HepG2 (cell line): Measurements from ENCODE around the gene ALG3. TPM values are rescaled to one million over a fixed set of nuclear protein-coding genes. Genes with fewer than 3 reads are reported as not detected.

Experiments
- ARNT2 ChIP-seq: sonication (generic); formaldehyde crosslinking; IDR thresholded peaks from 2 replicates; pipeline ENCODE4 v1.8.0; 2022; ENCODE audit warnings: mild to moderate bottlenecking, low read depth, missing genetic modification reagents, moderate library complexity
- ATF7-NPFF ChIP-seq: sonication (generic); formaldehyde crosslinking; IDR thresholded peaks from 2 replicates; pipeline ENCODE4 v1.8.1; 2023; ENCODE audit warnings: mild to moderate bottlenecking, low read depth, missing genetic modification reagents, moderate library complexity
- BRF2 ChIP-seq: sonication (generic); formaldehyde crosslinking; IDR thresholded peaks from 2 replicates; pipeline ENCODE4 v1.8.1; 2022; ENCODE audit warnings: mild to moderate bottlenecking, missing genetic modification reagents
- EHMT2 ChIP-seq: fragments of 200-600 bp; sonication (generic); IDR thresholded peaks from 2 replicates; pipeline ENCODE4 v1.7.0; 2017; ENCODE audit warnings: antibody characterized with exemption, low read depth, low read length, borderline replicate concordance
- ELF4 ChIP-seq: sonication (generic); formaldehyde crosslinking; IDR thresholded peaks from 2 replicates; pipeline ENCODE4 v1.5.0; 2020; ENCODE audit warnings: missing genetic modification reagents, mild to moderate bottlenecking, moderate library complexity, borderline replicate concordance
- ETV6 ChIP-seq: sonication (generic); formaldehyde crosslinking; conservative IDR thresholded peaks from 2 replicates; pipeline ENCODE4 v1.4.0; 2020; ENCODE audit warnings: missing genetic modification reagents
- FOXC1 ChIP-seq: sonication (generic); formaldehyde crosslinking; IDR thresholded peaks from 2 replicates; pipeline ENCODE4 v1.8.0; 2022; ENCODE audit warnings: mild to moderate bottlenecking, missing genetic modification reagents, borderline replicate concordance
- FOXO4 ChIP-seq: sonication (generic); formaldehyde crosslinking; conservative IDR thresholded peaks from 2 replicates; pipeline ENCODE4 v1.8.1; 2023; ENCODE audit warnings: missing genetic modification reagents
- HINFP ChIP-seq: sonication (generic); formaldehyde crosslinking; IDR thresholded peaks from 2 replicates; pipeline ENCODE4 v1.4.0; 2020; ENCODE audit warnings: low read depth, mild to moderate bottlenecking, missing genetic modification reagents
- HNF1A ChIP-seq, 2 experiments: sonication (generic) in 1 of 2; formaldehyde crosslinking in 1 of 2; IDR thresholded peaks; 2 replicates each; pipeline versions ENCODE4 v1.4.0 to v1.6.1; 2016 to 2020; ENCODE audit warnings: borderline replicate concordance in 1 of 2, low read depth in 1 of 2, mild to moderate bottlenecking in 1 of 2, missing genetic modification reagents in 1 of 2
- HNF4A ChIP-seq: sonication (generic); formaldehyde crosslinking; IDR thresholded peaks from 2 replicates; pipeline ENCODE4 v1.4.0; 2020; ENCODE audit warnings: missing genetic modification reagents
- ISL2 ChIP-seq: sonication (generic); formaldehyde crosslinking; IDR thresholded peaks from 2 replicates; pipeline ENCODE4 v1.5.0; 2020; ENCODE audit warnings: missing genetic modification reagents
- KDM3A ChIP-seq: IDR thresholded peaks from 2 replicates; pipeline ENCODE4 v1.6.1; 2018; ENCODE audit warnings: low read depth, missing compliant biosample characterization
- MAFF ChIP-seq: IDR thresholded peaks from 2 replicates; pipeline ENCODE4 v1.6.1; 2011; ENCODE audit warnings: low read depth, low read length, improper control_type of control experiment
- RAD21 ChIP-seq: fragments of 450-650 bp; formaldehyde crosslinking; IDR thresholded peaks from 2 replicates; pipeline ENCODE4 v1.5.0; 2020; ENCODE audit warnings: mild to moderate bottlenecking
- SP1 ChIP-seq, 2 experiments: fragments of 450-650 bp in 1 of 2; sonication (generic) in 1 of 2; formaldehyde crosslinking in 1 of 2; IDR thresholded peaks; 2 replicates each; pipeline versions ENCODE4 v1.4.0 to v1.6.1; 2016 to 2020; ENCODE audit warnings: missing genetic modification reagents in 1 of 2
- TBX3 ChIP-seq: fragments of 450-650 bp; IDR thresholded peaks from 2 replicates; pipeline ENCODE4 v1.6.1; 2017; ENCODE audit warnings: antibody characterized with exemption, mild to moderate bottlenecking, inconsistent platforms, borderline replicate concordance
- ZFAT ChIP-seq: sonication (generic); formaldehyde crosslinking; conservative IDR thresholded peaks from 2 replicates; pipeline ENCODE4 v1.8.1; 2023; ENCODE audit warnings: missing genetic modification reagents, inconsistent platforms
- ZKSCAN1 ChIP-seq: fragments of 150-350 bp; IDR thresholded peaks from 2 replicates; pipeline ENCODE4 v1.6.1; 2014; ENCODE audit warnings: low read length
- ZNF354B ChIP-seq: sonication (generic); formaldehyde crosslinking; IDR thresholded peaks from 2 replicates; pipeline ENCODE4 v1.8.0; 2022; ENCODE audit warnings: mild to moderate bottlenecking, missing genetic modification reagents
- ZNF430 ChIP-seq: sonication (generic); formaldehyde crosslinking; IDR thresholded peaks from 2 replicates; pipeline ENCODE4 v1.9.0; 2021; ENCODE audit warnings: mild to moderate bottlenecking, missing genetic modification reagents
- ZSCAN12 ChIP-seq: sonication (generic); formaldehyde crosslinking; IDR thresholded peaks from 2 replicates; pipeline ENCODE4 v1.9.0; 2021; ENCODE audit warnings: mild to moderate bottlenecking, missing genetic modification reagents
- polyA plus RNA-seq, 8 experiments: library from polyadenylated mRNA; depleted of rRNA in 3 of 8; stranded (reverse) in 7 of 8; unstranded in 1 of 8; fragments of >200 nt; fragmentation: Illumina TruSeq in 4 of 8; extraction: Trizol in 4 of 8; gene quantifications; 2 replicates each; pipeline versions ENCODE4 v1.2.1 to v1.2.3, GENCODE V29; 2011 to 2016; ENCODE audit warnings: low read depth in 4 of 8, missing spikeins in 1 of 8, mixed read lengths in 1 of 8; ENCODE audit not compliant: insufficient read depth in 1 of 8
- total RNA-seq, 5 experiments: library from RNA; depleted of rRNA; stranded (reverse); fragments of >200 nt; fragmentation: Illumina TruSeq; extraction: Trizol; gene quantifications; 2 replicates each; pipeline ENCODE4 v1.2.3, GENCODE V29; 2016; ENCODE audit warnings: low read depth in 1 of 5

ALG3 gene
- total and polyA plus RNA-seq, 2 of the 13 experiments (the other 11 are each of a cell fraction or from before 2014, with no cell fraction given): 46.6 to 57.1 TPM

- TF ChIP-seq KDM3A (CRISPR knock-in tag) (0 out of 2 replicates have a peak, but pooled peaks have one; percentile 32), ZSCAN12 (CRISPR knock-in tag) (no peak), SP1 (IDR thresholded peaks at IDR 0.05) (no peak), SP1 (CRISPR knock-in tag; IDR thresholded peaks at IDR 0.05) (no peak), ETV6 (CRISPR knock-in tag) (no peak), HNF1A (IDR thresholded peaks at IDR 0.05; ENCODE audit: low read depth) (no peak), HNF1A (CRISPR knock-in tag; IDR thresholded peaks at IDR 0.05; ENCODE audit: borderline replicate concordance) (no peak), ZFAT (CRISPR knock-in tag) (no peak), TBX3 (no peak), RAD21 (CRISPR knock-in tag) (peak; percentile 9; the same call in 1 of the 2 replicates), ZNF354B (CRISPR knock-in tag) (no peak), ZNF430 (no peak), BRF2 (CRISPR knock-in tag) (no peak), ZKSCAN1 (no peak), ARNT2 (CRISPR knock-in tag) (no peak), ATF7-NPFF (CRISPR knock-in tag) (peak; percentile 22; the same call in 1 of the 2 replicates), HNF4A (CRISPR knock-in tag) (no peak), MAFF (no peak), EHMT2 (no peak), HINFP (CRISPR knock-in tag) (no peak), ISL2 (no peak), FOXO4 (CRISPR knock-in tag) (no peak), ELF4 (no peak), FOXC1 (CRISPR knock-in tag) (no peak)
These were observed 19.2 kb downstream of the ALG3 start, which contains the start of gene VWA5B2 (continued) for GRCh38 chr3:184229394-184230080.
